ENCODE data around the gene GRID2IP. TPM values are rescaled to one million over a fixed set of nuclear protein-coding genes. Genes with fewer than 3 reads are reported as not detected.

The GRID2IP gene
- total RNA-seq, 4 donors from 2014 or later, result 0.27 TPM; not detected in 3

DNA sequence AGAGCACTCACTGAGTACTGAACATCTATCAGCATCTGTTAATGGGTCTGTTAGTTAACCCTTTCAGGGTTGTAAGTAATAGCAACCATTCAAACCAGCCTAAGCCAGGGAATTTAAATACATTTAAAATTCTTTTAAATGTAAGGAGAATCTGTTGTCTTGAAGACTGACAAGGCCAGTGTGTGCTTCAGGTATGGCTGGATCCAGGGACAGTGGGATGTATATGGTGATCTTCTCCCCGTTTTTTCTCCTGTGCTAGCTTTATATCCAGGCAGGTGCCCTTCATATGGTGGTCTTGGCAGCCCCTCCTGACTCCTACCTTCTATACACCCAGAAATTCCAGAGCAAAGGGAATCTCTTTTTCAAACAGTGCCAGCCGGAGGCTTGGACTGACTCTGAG is 56.9 kb downstream of the GRID2IP start:
- no peak for ATAC-seq
- Histone ChIP-seq H3K4me1 (no peaks in the 10 kb centered on the region), H3K36me3 (no peaks in the 10 kb centered on the region), H3K9me3 (no peaks in the 10 kb centered on the region), H3K27ac (no peak overlapping the region), H3K4me3 (no peak overlapping the region), H3K27me3 (peaks cover 6% of the 10 kb centered on the region)
- WGBS, 2 donors (ENCODE audit: low coverage in 1 of 2), result 80 to 84% methylated on average over 2 of the region's 2 CpGs
- no peak for TF ChIP-seq POLR2A (IDR thresholded peaks at IDR 0.05)
- TF ChIP-seq EP300 (IDR thresholded peaks at IDR 0.05), result no peak
- TF ChIP-seq POLR2AphosphoS5 (IDR thresholded peaks at IDR 0.05), result no peak

DNA sequence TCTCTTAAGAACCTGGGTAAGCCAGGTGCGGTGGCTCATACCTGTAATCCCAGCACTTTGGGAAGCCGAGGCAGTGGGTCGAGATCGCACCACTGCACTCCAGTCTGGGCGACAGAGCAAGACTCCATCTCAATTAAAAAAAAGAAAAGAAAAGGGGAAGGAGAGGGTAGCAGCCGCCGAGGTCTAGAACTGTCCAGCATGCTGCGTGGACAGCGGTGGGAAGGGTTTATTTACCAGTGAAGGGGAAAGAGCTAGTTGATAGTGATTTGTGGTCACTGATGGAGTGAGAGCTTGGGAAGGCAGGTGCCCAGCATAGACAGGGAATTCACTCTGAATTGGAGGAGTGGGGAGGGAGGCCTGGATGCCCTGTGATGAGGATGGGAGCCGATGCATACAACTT is 60.1 kb downstream of the GRID2IP start:
- no peaks in the 10 kb centered on the region for H3K36me3 ChIP-seq

DNA sequence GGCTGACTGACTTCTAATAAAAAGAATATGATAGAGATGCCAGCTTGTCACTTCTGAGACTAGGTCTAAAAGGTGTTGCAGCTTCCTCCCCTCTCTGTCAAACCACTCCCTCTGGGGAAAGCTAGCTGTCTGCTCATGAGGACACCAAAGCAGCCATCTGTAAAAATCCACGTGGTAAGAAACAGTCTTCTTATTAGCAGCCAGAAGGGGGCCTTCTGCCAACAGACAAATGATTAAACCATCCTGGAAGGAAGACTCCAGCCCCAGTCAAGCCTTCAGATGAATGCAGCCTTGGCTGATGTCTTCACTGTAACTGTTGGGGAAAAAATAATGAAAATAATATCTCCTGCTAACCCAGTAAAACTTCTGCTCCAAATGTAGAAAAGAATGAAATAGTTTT is 61.6 kb downstream of the GRID2IP start:
- peaks cover 0 to 3% (median 1%) of the 10 kb centered on the region in 3 donors for H3K4me1 ChIP-seq
- no peak overlapping the region for H3K4me3 ChIP-seq
- H3K27me3 ChIP-seq, result peaks cover 6% of the 10 kb centered on the region
- H3K27ac ChIP-seq, result no peak overlapping the region
- ATAC-seq, result no peak
- WGBS, 2 donors (ENCODE audit: low coverage in 1 of 2), result no CpG with 5 or more reads among the region's 1 CpG
- no peaks in the 10 kb centered on the region for H3K36me3 ChIP-seq
- TF ChIP-seq EP300 (IDR thresholded peaks at IDR 0.05) (no peak), POLR2A (IDR thresholded peaks at IDR 0.05) (no peak), POLR2AphosphoS5 (IDR thresholded peaks at IDR 0.05) (no peak)
- TF ChIP-seq, protein P1, sequence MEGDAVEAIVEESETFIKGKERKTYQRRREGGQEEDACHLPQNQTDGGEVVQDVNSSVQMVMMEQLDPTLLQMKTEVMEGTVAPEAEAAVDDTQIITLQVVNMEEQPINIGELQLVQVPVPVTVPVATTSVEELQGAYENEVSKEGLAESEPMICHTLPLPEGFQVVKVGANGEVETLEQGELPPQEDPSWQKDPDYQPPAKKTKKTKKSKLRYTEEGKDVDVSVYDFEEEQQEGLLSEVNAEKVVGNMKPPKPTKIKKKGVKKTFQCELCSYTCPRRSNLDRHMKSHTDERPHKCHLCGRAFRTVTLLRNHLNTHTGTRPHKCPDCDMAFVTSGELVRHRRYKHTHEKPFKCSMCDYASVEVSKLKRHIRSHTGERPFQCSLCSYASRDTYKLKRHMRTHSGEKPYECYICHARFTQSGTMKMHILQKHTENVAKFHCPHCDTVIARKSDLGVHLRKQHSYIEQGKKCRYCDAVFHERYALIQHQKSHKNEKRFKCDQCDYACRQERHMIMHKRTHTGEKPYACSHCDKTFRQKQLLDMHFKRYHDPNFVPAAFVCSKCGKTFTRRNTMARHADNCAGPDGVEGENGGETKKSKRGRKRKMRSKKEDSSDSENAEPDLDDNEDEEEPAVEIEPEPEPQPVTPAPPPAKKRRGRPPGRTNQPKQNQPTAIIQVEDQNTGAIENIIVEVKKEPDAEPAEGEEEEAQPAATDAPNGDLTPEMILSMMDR (IDR thresholded peaks at IDR 0.05), result no peak
- H3K9me3 ChIP-seq, result no peaks in the 10 kb centered on the region

More for the DNA sequence above, 60.1 kb downstream of the GRID2IP start:
- no peak overlapping the region for H3K27ac ChIP-seq
- no peaks in the 10 kb centered on the region for H3K9me3 ChIP-seq
- H3K4me1 ChIP-seq, result no peaks in the 10 kb centered on the region
- peaks cover 6% of the 10 kb centered on the region for H3K27me3 ChIP-seq
- no peak for ATAC-seq
- 89 to 95% methylated on average over 6 to 10 of the region's 10 CpGs for WGBS, 2 donors (ENCODE audit: low coverage in 1 of 2)
- no peak for TF ChIP-seq EP300 (IDR thresholded peaks at IDR 0.05)
- no peak overlapping the region for H3K4me3 ChIP-seq

DNA sequence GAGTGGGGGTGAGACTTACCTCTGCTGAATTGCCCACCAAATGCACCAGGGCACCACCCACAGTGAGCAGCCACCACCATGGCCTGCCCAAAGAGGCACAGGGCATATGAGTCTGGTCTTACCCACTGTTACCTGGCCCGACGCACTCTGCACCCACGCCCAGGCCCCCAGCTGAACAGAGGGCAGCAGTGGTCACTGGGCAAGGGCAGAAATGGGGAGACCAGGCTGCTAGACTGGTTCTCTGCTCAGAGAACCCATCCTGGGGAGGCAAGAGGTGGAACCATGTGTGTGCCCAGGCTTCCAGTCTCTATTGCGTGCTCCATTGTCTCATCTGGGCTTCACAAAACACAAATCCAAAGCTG is 64.1 kb downstream of the GRID2IP start:
- Histone ChIP-seq H3K36me3 (no peaks in the 10 kb centered on the region), H3K4me1 (peaks cover 0 to 18% (median 9%) of the 10 kb centered on the region in 3 donors), H3K4me3 (no peak overlapping the region), H3K9me3 (no peaks in the 10 kb centered on the region), H3K27me3 (peaks cover 6% of the 10 kb centered on the region), H3K27ac (no peak overlapping the region)
- 63 to 100% methylated on average over 1 of the region's 4 CpGs for WGBS, 2 donors (ENCODE audit: low coverage in 1 of 2)
- no peak for ATAC-seq
- TF ChIP-seq POLR2A (IDR thresholded peaks at IDR 0.05) (no peak), EP300 (IDR thresholded peaks at IDR 0.05) (no peak), POLR2AphosphoS5 (IDR thresholded peaks at IDR 0.05) (no peak)
- TF ChIP-seq, protein P1 (IDR thresholded peaks at IDR 0.05), result no peak

DNA sequence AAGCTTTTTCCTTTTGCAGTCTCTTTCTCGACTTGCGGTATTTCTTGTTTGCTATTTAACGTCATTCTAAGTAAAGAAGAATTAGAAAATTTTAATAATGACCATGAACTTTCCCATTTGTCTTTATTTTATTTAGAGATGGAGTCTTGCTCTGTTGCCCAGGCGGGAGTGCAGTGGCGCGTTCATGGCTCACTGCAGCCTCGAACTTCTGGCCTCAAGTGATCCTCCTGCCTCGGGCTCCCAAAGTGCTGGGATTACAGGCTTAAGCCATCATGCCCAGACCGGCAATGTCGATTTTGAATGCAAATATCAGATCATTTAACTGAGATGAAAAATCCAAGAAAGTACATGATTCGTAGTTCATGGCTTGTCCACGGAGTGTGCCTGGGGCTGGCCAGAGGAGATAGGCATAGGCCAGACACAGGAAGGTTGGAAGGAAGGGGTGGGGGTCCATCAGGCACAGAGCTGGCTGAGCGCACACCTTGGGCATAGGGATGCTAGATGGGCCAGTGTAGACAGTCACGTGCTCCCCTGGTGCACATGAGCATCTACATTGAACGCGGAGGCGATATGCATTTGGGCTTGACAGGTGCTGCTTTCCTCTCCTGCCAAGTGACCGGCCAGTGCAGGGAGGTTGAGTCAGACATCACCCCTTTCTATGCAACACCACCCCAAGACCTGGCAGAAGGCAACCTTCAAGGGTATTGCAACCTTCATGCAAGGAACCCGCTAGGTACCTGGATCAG is 64.7 kb downstream of the GRID2IP start:
- no peak for ATAC-seq
- no peak overlapping the region for H3K27ac ChIP-seq
- peaks cover 6% of the 10 kb centered on the region for H3K27me3 ChIP-seq
- no peak for TF ChIP-seq POLR2A (IDR thresholded peaks at IDR 0.05)
- H3K9me3 ChIP-seq, result no peaks in the 10 kb centered on the region
- H3K4me1 ChIP-seq, result peaks cover 0 to 24% (median 12%) of the 10 kb centered on the region in 3 donors
- H3K4me3 ChIP-seq, result no peak overlapping the region
- H3K36me3 ChIP-seq, result no peaks in the 10 kb centered on the region
- 92 to 95% methylated on average over 8 to 13 of the region's 19 CpGs for WGBS, 2 donors (ENCODE audit: low coverage in 1 of 2)

DNA sequence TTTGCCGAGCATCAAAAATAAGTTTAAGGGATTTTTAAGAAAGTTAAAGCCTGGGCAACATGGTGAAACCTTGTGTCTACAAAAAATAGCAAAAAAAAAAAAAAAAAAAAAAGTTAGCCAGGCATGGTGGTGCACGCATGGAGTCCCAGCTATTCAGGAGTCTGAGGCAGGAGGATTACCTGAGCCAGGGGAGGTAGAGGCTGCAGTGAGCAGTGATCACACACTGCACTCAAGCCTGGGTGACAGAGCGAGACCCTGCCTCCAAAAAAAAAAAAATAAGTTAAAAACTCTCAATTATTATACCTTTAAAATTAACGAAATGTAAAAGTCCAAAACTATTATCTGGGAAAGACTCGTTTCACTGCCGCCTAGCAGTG is 68.5 kb downstream of the GRID2IP start:
- Histone ChIP-seq H3K4me1 (peaks cover 0 to 61% (median 22%) of the 10 kb centered on the region in 3 donors), H3K36me3 (no peaks in the 10 kb centered on the region), H3K27me3 (no peaks in the 10 kb centered on the region), H3K9me3 (no peaks in the 10 kb centered on the region), H3K27ac (peak overlapping the region; percentile 73 to 96 (median 92)), H3K4me3 (peak overlapping the region; percentile 77 to 94)
- WGBS, 2 donors (ENCODE audit: low coverage in 1 of 2), result 12 to 26% methylated on average over 6 of the region's 6 CpGs
- ATAC-seq, result no peak
- TF ChIP-seq, protein P1 (IDR thresholded peaks at IDR 0.05), result no peak
- no peak for TF ChIP-seq POLR2AphosphoS5 (IDR thresholded peaks at IDR 0.05)
- TF ChIP-seq POLR2A (IDR thresholded peaks at IDR 0.05), result no peak
- TF ChIP-seq EP300 (IDR thresholded peaks at IDR 0.05), result no peak
